H1 (cell line): ENCODE data around the gene ACAP2. TPM values are rescaled to one million over a fixed set of nuclear protein-coding genes. Genes with fewer than 3 reads are reported as not detected.

ENCODE experiments used
- CTCF ChIA-PET: fragments of 300-600 bp; sonication (Branson Sonifier 250); formaldehyde crosslinking; loops from one replicate; lab custom pipeline; 2021; ENCODE audit not compliant: partially characterized antibody; lab: Charles Lee
- POLR2A ChIA-PET: fragments of 300-600 bp; sonication (Branson Sonifier 250); formaldehyde crosslinking; loops from one replicate; lab custom pipeline; 2021; ENCODE audit warnings: inconsistent platforms; ENCODE audit not compliant: partially characterized antibody; lab: Charles Lee
- DNase-seq, 2 experiments: peaks; one replicate each; pipeline versions ENCODE4 v3.0.0 to v3.0.0-alpha.2; 2010 to 2022; ENCODE audit warnings: low spot score in 2 of 2, low read depth in 1 of 2, mixed read lengths in 1 of 2
- FAIRE-seq: peaks from 2 replicates; lab custom pipeline; 2011; peaks lifted over from hg19 to GRCh38; lab: Jason Lieb, UNC
- H2AFZ ChIP-seq: 2 replicates; pipeline ENCODE4 v1.8.1; 2012; ENCODE audit warnings: low read length, inconsistent platforms
- H2AK5ac ChIP-seq: 2 replicates; pipeline ENCODE4 v1.6.1; 2013; ENCODE audit warnings: low read depth, low read length
- H2BK120ac ChIP-seq: replicated peaks from 2 replicates; pipeline ENCODE3; 2013; ENCODE audit warnings: low read depth, low read length, inconsistent platforms
- H2BK12ac ChIP-seq: 2 replicates; pipeline ENCODE4 v1.6.1; 2013; ENCODE audit warnings: low read depth, low read length
- H2BK15ac ChIP-seq: 2 replicates; pipeline ENCODE4 v1.6.1; 2013; ENCODE audit warnings: low read length
- H2BK20ac ChIP-seq: 2 replicates; pipeline ENCODE4 v1.6.1; 2013; ENCODE audit warnings: low read length
- H2BK5ac ChIP-seq: 2 replicates; pipeline ENCODE4 v1.6.1; 2013; ENCODE audit warnings: low read depth, low read length
- H3K14ac ChIP-seq: 2 replicates; pipeline ENCODE4 v1.6.1; 2013; ENCODE audit warnings: inconsistent platforms; ENCODE audit not compliant: insufficient read length
- H3K18ac ChIP-seq: 2 replicates; pipeline ENCODE4 v1.6.1; 2013; ENCODE audit warnings: low read length; ENCODE audit errors: extremely low read depth
- H3K23ac ChIP-seq: 2 replicates; pipeline ENCODE4 v1.6.1; 2013; ENCODE audit warnings: inconsistent platforms; ENCODE audit not compliant: insufficient read length
- H3K23me2 ChIP-seq: 2 replicates; pipeline ENCODE4 v1.6.1; 2013; ENCODE audit warnings: low read depth, low read length
- H3K27ac ChIP-seq: 2 replicates; pipeline ENCODE4 v1.6.1; 2011; ENCODE audit warnings: low read depth, low read length, inconsistent platforms
- H3K27me3 ChIP-seq, 4 experiments: replicated peaks in 1 of 4; 1 replicate in 1 of 4; 2 replicates in 3 of 4; pipeline versions ENCODE4 v1.6.1 to v1.8.1; 2011 to 2013; ENCODE audit warnings: low read length in 3 of 4, mild to moderate bottlenecking in 3 of 4, inconsistent platforms in 2 of 4, mixed read lengths in 2 of 4, moderate library complexity in 1 of 4; ENCODE audit not compliant: control insufficient read depth in 3 of 4, insufficient read depth in 3 of 4; ENCODE audit errors: extremely low read depth in 1 of 4
- H3K36me3 ChIP-seq, 4 experiments: 2 replicates each; pipeline versions ENCODE4 v1.6.1 to v1.8.1; 2011 to 2013; ENCODE audit warnings: mild to moderate bottlenecking in 4 of 4, low read length in 3 of 4, moderate library complexity in 2 of 4, control low read depth in 1 of 4, inconsistent platforms in 1 of 4; ENCODE audit not compliant: insufficient read depth in 4 of 4, control insufficient read depth in 2 of 4
- H3K4ac ChIP-seq: replicated peaks from 2 replicates; pipeline ENCODE3; 2013; ENCODE audit warnings: low read length, low read depth, mixed read lengths, inconsistent platforms; ENCODE audit not compliant: insufficient read length
- H3K4me1 ChIP-seq, 4 experiments: replicated peaks in 1 of 4; 1 replicate in 1 of 4; 2 replicates in 3 of 4; pipeline versions ENCODE4 v1.6.1 to v1.8.1; 2011 to 2013; ENCODE audit warnings: low read length in 3 of 4, inconsistent platforms in 2 of 4, mixed read lengths in 1 of 4; ENCODE audit not compliant: insufficient read depth in 4 of 4, control insufficient read depth in 3 of 4
- H3K4me2 ChIP-seq, 2 experiments: 2 replicates each; pipeline versions ENCODE4 v1.6.1 to v1.8.1; 2011 to 2013; ENCODE audit warnings: low read depth in 2 of 2, low read length in 2 of 2, control low read depth in 1 of 2, inconsistent platforms in 1 of 2, mild to moderate bottlenecking in 1 of 2; ENCODE audit not compliant: insufficient read depth in 1 of 2
- H3K4me3 ChIP-seq, 4 experiments: fragments of 200-600, 300-600 bp in 1 of 4; sonication (generic), shearing (Covaris generic), sonication (Bioruptor Twin) in 1 of 4; 2 replicates each; pipeline versions ENCODE4 v1.5.1 to v1.8.1; 2011 to 2016; ENCODE audit warnings: low read length in 4 of 4, low read depth in 3 of 4, control low read depth in 2 of 4, inconsistent platforms in 2 of 4, mild to moderate bottlenecking in 2 of 4, mixed read lengths in 1 of 4, moderate library complexity in 1 of 4; ENCODE audit not compliant: insufficient read depth in 2 of 4; ENCODE audit errors: extremely low read depth in 1 of 4
- H3K56ac ChIP-seq: replicated peaks from 2 replicates; pipeline ENCODE3; 2013; ENCODE audit warnings: low read depth, mild to moderate bottlenecking, mixed read lengths, low read length, inconsistent platforms; ENCODE audit not compliant: insufficient read length
- H3K79me1 ChIP-seq: 2 replicates; pipeline ENCODE4 v1.6.1; 2013; ENCODE audit warnings: low read depth, low read length, control low read depth
- H3K79me2 ChIP-seq, 2 experiments: 2 replicates each; pipeline versions ENCODE4 v1.6.1 to v1.8.1; 2012 to 2013; ENCODE audit warnings: low read length in 2 of 2, mild to moderate bottlenecking in 2 of 2, inconsistent platforms in 1 of 2; ENCODE audit not compliant: insufficient read depth in 2 of 2, control insufficient read depth in 1 of 2
- H3K9ac ChIP-seq, 4 experiments: replicated peaks in 1 of 4; 1 replicate in 1 of 4; 2 replicates in 3 of 4; pipeline versions ENCODE4 v1.6.1 to v1.8.1; 2011 to 2013; ENCODE audit warnings: low read depth in 3 of 4, low read length in 3 of 4, control low read depth in 2 of 4, mild to moderate bottlenecking in 2 of 4, moderate library complexity in 2 of 4, inconsistent platforms in 1 of 4; ENCODE audit errors: extremely low read depth in 1 of 4
- H3K9me3 ChIP-seq, 2 experiments: 2 replicates each; pipeline versions ENCODE4 v1.6.1 to v1.8.1; 2012 to 2013; ENCODE audit warnings: mild to moderate bottlenecking in 2 of 2, moderate library complexity in 2 of 2, control low read depth in 1 of 2, inconsistent platforms in 1 of 2, low read depth in 1 of 2, low read length in 1 of 2, mixed read lengths in 1 of 2; ENCODE audit not compliant: insufficient read depth in 2 of 2
- H4K20me1 ChIP-seq, 2 experiments: replicated peaks in 1 of 2; 2 replicates each; pipeline versions ENCODE3 to v1.8.1; 2011 to 2013; ENCODE audit warnings: inconsistent platforms in 2 of 2, low read length in 2 of 2, mild to moderate bottlenecking in 1 of 2; ENCODE audit not compliant: insufficient read depth in 2 of 2, control insufficient read depth in 1 of 2
- H4K5ac ChIP-seq: 2 replicates; pipeline ENCODE4 v1.6.1; 2013; ENCODE audit warnings: low read length, low read depth, mixed read lengths, inconsistent platforms; ENCODE audit not compliant: insufficient read length
- H4K8ac ChIP-seq: 2 replicates; pipeline ENCODE4 v1.8.0; 2013; ENCODE audit warnings: mild to moderate bottlenecking, moderate library complexity, low read length, inconsistent platforms; ENCODE audit not compliant: insufficient read depth; ENCODE audit errors: extremely low read depth
- H4K91ac ChIP-seq: replicated peaks from 2 replicates; pipeline ENCODE3; 2013; ENCODE audit warnings: low read length, mixed read lengths, inconsistent platforms; ENCODE audit not compliant: insufficient read length
- ASH2L ChIP-seq: fragments of 200-600, 300-600 bp; sonication (generic); IDR thresholded peaks from one replicate; pipeline ENCODE4 v1.7.1; 2017; ENCODE audit warnings: low read length
- BACH1 ChIP-seq: IDR thresholded peaks from 2 replicates; pipeline ENCODE4 v1.6.1; 2012; ENCODE audit warnings: low read length, improper control_type of control experiment
- CHD2 ChIP-seq: IDR thresholded peaks from 2 replicates; pipeline ENCODE4 v1.6.1; 2012; ENCODE audit warnings: low read length, improper control_type of control experiment
- EP300 ChIP-seq, 2 experiments: IDR thresholded peaks; 1 replicate in 1 of 2; 2 replicates in 1 of 2; pipeline ENCODE4 v1.6.1; 2011 to 2012; ENCODE audit warnings: low read depth in 2 of 2, low read length in 2 of 2, mild to moderate bottlenecking in 2 of 2, borderline replicate concordance in 1 of 2, inconsistent platforms in 1 of 2, moderate library complexity in 1 of 2
- FOSL1 ChIP-seq: IDR thresholded peaks from 2 replicates; pipeline ENCODE4 v1.6.1; 2011; ENCODE audit warnings: mild to moderate bottlenecking, low read depth, low read length, moderate library complexity; ENCODE audit not compliant: insufficient read depth
- PHF8 ChIP-seq: fragments of 200-600 bp; sonication (generic); conservative IDR thresholded peaks from 2 replicates; pipeline ENCODE4 v1.7.1; 2012; ENCODE audit warnings: low read depth, mild to moderate bottlenecking, inconsistent platforms, low read length, moderate library complexity
- SP1 ChIP-seq: IDR thresholded peaks from 2 replicates; pipeline ENCODE4 v1.6.1; 2011; ENCODE audit warnings: low read depth, low read length
- ZNF274 ChIP-seq: IDR thresholded peaks from 2 replicates; pipeline ENCODE4 v1.7.0; 2012; ENCODE audit warnings: low read length, borderline replicate concordance; ENCODE audit errors: extremely low read depth
- WGBS, 2 experiments: shearing (Covaris generic) in 1 of 2; methylation state at CpG; one replicate each; pipeline versions ENCODE4 v1.1.6 to v1.1.7; 2013 to 2015; ENCODE audit warnings: low lambda C conversion rate in 2 of 2, mixed read lengths in 2 of 2, inconsistent platforms in 1 of 2, low coverage in 1 of 2, missing lambda C conversion rate in 1 of 2; ENCODE audit not compliant: insufficient replicate concordance in 2 of 2, insufficient coverage in 1 of 2, insufficient read length in 1 of 2; ENCODE audit errors: extremely low coverage in 1 of 2, missing lambda C conversion rate in 1 of 2; 5-methylcytosine and 5-hydroxymethylcytosine counted together
- polyA plus RNA-seq, 7 experiments: library from polyadenylated mRNA; depleted of rRNA in 3 of 7; stranded (reverse) in 5 of 7; unstranded in 2 of 7; fragments of >200 nt in 5 of 7; fragments of 200-250 nt in 2 of 7; gene quantifications; 1 replicate in 5 of 7; 2 replicates in 1 of 7; 4 replicates in 1 of 7; pipeline versions ENCODE4 v1.2.1 to v1.2.3, GENCODE V29; 2011 to 2013; ENCODE audit warnings: missing spikeins in 2 of 7, mixed read lengths in 2 of 7
- total RNA-seq: library from RNA; stranded (reverse); fragmentation: NEBNext Ultra II Directional; extraction: Animal tissue kit (Norgen Biotek cat#: 25700); gene quantifications from 2 replicates; pipeline ENCODE4 v1.2.1, GENCODE V29; 2021
- TF ChIP-seq, protein P1 (sequence below): IDR thresholded peaks from 2 replicates; pipeline ENCODE4 v1.6.1; 2011; ENCODE audit warnings: low read length, improper control_type of control experiment

ACAP2 gene
- total and polyA plus RNA-seq, 2 of the 8 experiments (the other 6 are each of a cell fraction or from before 2014, with no cell fraction given), result 7.7 to 37.3 TPM

DNA sequence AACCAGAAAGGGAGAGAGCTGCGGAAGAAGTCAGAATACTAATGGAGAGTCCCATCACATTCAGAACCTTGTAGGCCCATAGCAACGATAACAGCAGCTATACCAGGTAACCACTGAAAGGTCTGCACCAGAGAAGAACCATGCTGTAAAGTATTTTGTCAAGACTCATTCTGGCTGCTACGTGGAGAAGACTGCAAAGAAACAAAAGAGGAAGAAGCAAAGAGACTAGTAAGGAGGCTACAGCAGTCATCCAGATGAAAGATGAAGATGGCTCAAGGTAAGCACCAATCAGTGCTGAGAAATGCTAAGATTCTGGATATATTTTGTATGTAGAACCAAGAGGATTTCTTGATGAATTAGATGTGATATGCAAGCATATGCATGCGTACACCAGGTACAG lies 39.6 kb downstream of the ACAP2 start:
- Histone ChIP-seq H3K4me3 (no peak overlapping the region), H3K14ac (no peak overlapping the region), H2BK15ac (no peak overlapping the region), H3K4me2 (no peak overlapping the region), H3K4ac (no peak overlapping the region), H4K5ac (no peak overlapping the region), H3K36me3 (no peaks in the 10 kb centered on the region), H4K20me1 (no peaks in the 10 kb centered on the region), H3K23me2 (no peaks in the 10 kb centered on the region), H2BK120ac (no peak overlapping the region), H3K27ac (no peak overlapping the region), H3K56ac (no peak overlapping the region), H4K91ac (no peak overlapping the region), H3K9ac (no peak overlapping the region), H2AK5ac (no peak overlapping the region), H2BK12ac (no peak overlapping the region), H2BK20ac (no peak overlapping the region; the same call in 1 of the 2 replicates), H3K18ac (no peak overlapping the region), H3K9me3 (no peaks in the 10 kb centered on the region), H2BK5ac (no peak overlapping the region), H3K79me2 (peaks cover 0 to 49% of the 10 kb centered on the region in 2 experiments; a peak in 2 of 4 replicates), H3K4me1 (no peaks in the 10 kb centered on the region; a peak in 1 of 7 replicates), H3K23ac (no peak overlapping the region), H2AFZ (no peak overlapping the region), H3K79me1 (no peaks in the 10 kb centered on the region), H4K8ac (no peak overlapping the region), H3K27me3 (no peaks in the 10 kb centered on the region)
- no peak for TF ChIP-seq FOSL1
- no peak for TF ChIP-seq CHD2
- TF ChIP-seq PHF8, result no peak
- no peak for TF ChIP-seq ASH2L
- TF ChIP-seq BACH1, result no peak
- TF ChIP-seq, protein P1, sequence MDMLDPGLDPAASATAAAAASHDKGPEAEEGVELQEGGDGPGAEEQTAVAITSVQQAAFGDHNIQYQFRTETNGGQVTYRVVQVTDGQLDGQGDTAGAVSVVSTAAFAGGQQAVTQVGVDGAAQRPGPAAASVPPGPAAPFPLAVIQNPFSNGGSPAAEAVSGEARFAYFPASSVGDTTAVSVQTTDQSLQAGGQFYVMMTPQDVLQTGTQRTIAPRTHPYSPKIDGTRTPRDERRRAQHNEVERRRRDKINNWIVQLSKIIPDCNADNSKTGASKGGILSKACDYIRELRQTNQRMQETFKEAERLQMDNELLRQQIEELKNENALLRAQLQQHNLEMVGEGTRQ, result no peak
- no peak for TF ChIP-seq ZNF274
- TF ChIP-seq EP300 (IDR thresholded peaks at IDR 0.05; ENCODE audit: borderline replicate concordance in 1 of 2, low read depth in 2 of 2, low read length in 2 of 2), result no peak
- TF ChIP-seq SP1, result no peak
- FAIRE-seq, result no peak
- POLR2A ChIA-PET, result no interaction called here
- 91% methylated on average over 4 of the region's 4 CpGs; no CpG with 5 or more reads in 1 of the 2 experiments for WGBS, 2 experiments
- no peak for DNase-seq
- CTCF ChIA-PET, result no interaction called here
